Measurements from ENCODE around the gene RBMS1.
A peak's percentile ranks its signal among the peaks of the same experiment; 100 is the strongest.
"Not testable (repeated sequence)": the region's sequence is repeated elsewhere in the genome, so short reads cannot be mapped to it uniquely, and the experiment has no call there.

RBMS1 gene

DNA sequence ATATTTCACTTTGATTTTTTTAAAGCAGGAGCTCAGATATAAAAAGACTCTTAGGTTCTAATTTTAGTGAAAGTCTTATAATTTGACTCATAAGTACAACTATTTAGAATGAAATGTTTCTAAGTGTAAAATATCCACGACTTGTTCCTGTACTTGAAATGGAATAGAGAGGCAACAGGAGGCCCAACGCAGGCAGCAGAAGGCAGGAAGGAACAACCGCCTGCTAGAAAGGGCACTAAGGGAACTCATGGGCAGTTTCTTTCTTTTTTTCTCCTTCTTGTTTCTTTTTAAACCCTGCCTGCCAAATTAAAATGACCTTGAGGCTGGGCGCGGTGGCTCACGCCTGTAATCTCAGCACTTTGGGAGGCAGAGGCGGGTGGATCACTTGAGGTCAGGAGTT is 51.0 kb downstream of the RBMS1 start:
- H3K27ac ChIP-seq = no peak overlapping the region
- no peak for DNase-seq (ENCODE audit: low read depth, low spot score)

GRCh38 chr2:160440888-160441287 is 52.7 kb downstream of the RBMS1 start:
- no peak overlapping the region for H3K27ac ChIP-seq
- DNase-seq (ENCODE audit: low read depth, low spot score) = no peak

- DNase-seq (ENCODE audit: low read depth, low spot score); H3K27ac ChIP-seq: not testable (repeated sequence)
Observed at GRCh38 chr2:160439038-160439437, 54.6 kb downstream of the RBMS1 start.

- H3K27ac ChIP-seq = no peak overlapping the region
- no peak for DNase-seq (ENCODE audit: low read depth, low spot score)
Observed at GRCh38 chr2:160437273-160437672, 56.3 kb downstream of the RBMS1 start.

- DNase-seq (ENCODE audit: low read depth, low spot score) = no peak
- H3K27ac ChIP-seq = peak overlapping the region; percentile 87
Observed at GRCh38 chr2:160434254-160434948, 59.2 kb downstream of the RBMS1 start.

DNA sequence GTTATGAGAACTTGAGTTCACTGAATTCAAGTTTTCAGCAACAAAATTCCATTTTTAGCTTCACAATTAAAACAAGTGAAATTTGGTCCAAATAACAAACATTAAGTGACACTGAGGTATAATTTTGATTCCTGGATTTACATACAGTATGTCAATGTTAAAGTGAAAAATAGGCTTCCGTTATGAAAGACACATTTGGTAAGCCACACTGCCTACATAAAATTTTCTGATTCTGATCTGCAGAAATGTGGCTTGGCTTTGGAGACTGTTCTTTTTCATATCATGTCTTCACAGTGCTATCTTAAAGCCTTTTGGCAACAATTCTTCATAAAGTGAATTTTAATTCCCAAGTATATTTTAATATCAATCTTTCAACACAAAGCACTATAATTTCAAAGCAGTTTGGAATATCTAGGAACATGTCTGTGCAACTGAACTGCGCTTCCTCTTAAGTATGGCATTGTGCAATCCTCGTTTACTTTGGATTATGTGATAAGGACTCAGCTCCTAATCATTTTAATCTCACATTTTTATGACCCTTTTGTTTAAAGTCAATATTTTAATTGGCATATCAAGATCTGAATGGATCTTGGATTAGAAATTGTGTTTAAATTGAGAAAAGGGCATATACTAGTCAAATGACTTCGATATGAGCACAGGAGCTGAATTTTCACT is 60.0 kb downstream of the RBMS1 start:
- no peak for DNase-seq (ENCODE audit: low read depth, low spot score)
- H3K27ac ChIP-seq = peak overlapping the region; percentile 87

DNA sequence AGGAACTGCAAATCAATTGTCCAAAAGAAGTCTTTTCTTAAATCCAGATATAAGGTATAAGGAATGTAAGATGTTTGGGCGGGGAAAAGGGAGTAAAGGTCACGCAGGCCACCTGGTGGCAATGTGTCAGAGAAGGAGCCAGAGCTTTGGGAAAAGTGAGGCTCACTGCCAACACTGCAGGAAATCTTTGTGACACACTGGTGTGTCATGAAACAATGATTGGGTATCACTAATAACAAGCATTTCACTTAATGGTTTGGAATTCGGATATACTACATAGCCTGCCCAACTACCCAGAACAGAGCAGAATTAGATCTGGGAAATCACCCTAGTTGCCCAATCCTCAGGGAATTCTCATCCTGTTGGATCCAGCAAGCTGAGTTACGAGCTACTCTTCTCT is 61.0 kb downstream of the RBMS1 start:
- H3K27ac ChIP-seq = peak overlapping the region; percentile 87
- no peak for DNase-seq (ENCODE audit: low read depth, low spot score)

DNA sequence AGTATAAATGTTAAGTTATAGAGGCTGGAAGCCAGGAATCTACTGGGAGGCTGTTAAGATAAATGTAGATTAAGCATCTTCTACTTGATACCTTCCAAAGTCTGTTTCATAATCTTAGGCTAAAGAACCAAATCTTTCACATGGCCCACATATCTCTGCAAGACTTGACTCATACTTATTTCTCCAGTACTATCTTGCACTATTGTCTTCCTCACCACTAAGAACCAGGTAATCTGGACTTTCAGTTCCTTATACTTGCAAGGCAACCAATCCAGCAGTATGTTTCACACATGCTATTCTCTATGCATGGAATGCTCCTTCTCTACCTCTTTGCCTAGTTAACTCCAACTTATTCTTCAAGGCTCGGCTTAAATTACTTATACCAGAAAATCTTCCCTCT is 62.2 kb downstream of the RBMS1 start:
- H3K27ac ChIP-seq = peak overlapping the region; percentile 87
- DNase-seq (ENCODE audit: low read depth, low spot score) = no peak

GRCh38 chr2:160430001-160430344 is 63.6 kb downstream of the RBMS1 start:
- peak overlapping the region; percentile 32 for H3K27ac ChIP-seq
- DNase-seq (ENCODE audit: low read depth, low spot score) = no peak

GRCh38 chr2:160429248-160430000 is 64.2 kb downstream of the RBMS1 start:
- DNase-seq (ENCODE audit: low read depth, low spot score) = no peak
- H3K27ac ChIP-seq = peak overlapping the region; percentile 32

- no peak for DNase-seq (ENCODE audit: low read depth, low spot score)
- peak overlapping the region; percentile 25 for H3K27ac ChIP-seq
Observed at GRCh38 chr2:160428405-160428763, 65.2 kb downstream of the RBMS1 start.

DNA sequence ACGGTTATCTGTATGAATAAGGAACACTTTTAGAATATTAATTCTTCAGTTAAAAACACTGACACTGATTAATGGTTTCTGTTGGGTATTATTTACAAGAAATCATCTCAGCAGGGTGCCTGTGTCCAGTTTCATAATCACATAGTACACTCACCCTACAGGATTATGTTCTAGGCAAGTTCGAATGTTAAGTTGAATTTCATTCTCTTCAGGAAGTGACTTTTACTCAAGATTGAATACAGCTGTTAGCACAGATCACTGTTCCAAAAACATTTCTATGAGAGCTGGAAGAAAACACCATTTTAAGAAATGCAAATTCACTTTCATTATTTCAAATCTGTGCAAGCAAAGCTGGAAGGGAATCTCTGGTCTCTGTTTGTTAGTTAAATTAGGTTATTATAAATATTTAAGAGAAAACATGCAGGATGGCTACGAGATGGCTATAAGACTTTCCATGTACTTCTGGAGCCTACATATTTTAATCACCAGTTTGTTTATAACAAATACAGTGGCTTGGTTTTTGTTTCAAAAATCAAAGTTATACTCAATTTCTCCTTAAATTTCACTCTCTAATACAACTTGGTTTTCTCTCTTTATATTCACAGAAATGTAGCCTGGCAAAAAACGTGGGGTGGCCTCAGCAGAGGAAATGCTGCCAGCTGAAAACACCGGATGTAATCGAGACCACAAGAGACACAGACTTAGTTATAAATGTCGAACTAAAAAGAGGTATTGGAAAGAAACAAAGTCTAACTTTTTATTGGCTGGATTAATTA is 65.8 kb downstream of the RBMS1 start:
- peak overlapping the region; percentile 25 for H3K27ac ChIP-seq
- DNase-seq (ENCODE audit: low read depth, low spot score) = no peak

DNA sequence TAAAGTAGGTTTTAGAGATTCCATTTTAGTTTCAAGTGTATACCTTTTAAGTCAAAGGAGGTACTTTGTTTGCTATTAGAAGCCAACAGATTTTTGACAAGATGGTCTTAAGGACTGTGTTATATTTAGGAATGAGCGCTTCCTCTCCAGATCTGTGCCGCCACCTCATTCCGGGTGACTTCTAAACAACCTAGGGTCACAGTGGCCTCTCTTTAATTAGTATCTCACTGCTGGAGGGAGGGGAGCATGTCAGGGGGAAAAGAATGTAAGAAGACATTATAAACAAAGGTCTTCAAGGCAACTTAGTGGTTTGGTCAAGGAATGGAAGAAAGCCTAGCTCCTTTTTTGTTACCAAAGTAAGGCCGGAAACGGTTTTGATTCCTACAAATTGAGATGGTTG is 67.0 kb downstream of the RBMS1 start:
- H3K27ac ChIP-seq = no peak overlapping the region
- DNase-seq (ENCODE audit: low read depth, low spot score) = no peak

DNA sequence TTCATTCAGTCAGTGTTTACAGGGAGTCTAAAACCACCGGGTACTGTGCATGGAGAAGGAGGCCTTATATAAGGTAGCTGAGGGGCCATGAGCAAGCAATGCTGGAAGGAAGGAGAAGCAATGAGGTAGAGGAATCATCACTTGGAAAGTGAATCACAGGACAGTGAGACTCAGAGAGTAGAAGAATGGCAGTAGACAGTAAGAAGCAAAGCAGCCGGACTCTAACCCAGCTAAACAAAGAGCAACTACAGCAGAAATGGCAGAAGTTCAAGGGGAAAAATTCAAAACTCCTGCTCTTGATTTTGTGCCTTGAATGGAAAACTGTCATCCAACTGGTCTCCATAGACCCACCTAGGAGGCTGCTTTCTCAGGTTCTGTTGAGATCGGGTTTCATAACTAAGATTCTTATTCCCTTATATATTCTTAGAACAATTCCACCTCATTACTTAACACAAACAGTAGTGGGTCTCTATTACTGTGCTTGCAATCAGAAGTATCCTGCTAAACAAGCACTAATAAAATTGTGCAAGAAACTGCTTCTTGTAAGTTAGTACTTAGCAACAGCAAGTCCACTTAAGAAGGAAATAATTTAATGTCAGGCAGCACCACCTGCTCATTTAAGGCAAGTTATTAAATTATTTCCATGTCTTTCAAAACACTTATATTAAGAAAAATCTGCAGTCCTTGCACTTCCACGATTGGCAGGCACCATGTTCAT is 68.0 kb downstream of the RBMS1 start:
- DNase-seq (ENCODE audit: low read depth, low spot score) = no peak
- no peak overlapping the region for H3K27ac ChIP-seq

DNA sequence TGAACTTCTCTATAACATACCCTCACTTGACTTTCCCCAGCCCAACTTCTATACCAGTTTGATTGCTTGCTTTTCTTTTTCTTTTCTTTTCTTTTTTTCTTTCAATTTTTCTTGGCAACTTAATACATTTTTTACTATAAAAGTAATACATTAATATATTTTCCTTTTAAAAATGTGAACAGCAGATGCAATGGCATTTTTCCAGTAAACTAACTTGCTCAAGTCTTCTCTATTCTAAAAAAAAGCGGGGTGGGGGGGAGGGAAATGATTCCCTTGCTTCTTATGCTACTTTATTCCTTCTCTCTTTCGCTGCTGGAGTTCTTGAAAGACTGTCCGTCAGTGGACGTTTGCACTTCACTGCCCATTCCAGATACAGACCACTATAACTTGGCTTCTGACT is 70.5 kb downstream of the RBMS1 start:
- DNase-seq (ENCODE audit: low read depth, low spot score) = no peak
- no peak overlapping the region for H3K27ac ChIP-seq

DNA sequence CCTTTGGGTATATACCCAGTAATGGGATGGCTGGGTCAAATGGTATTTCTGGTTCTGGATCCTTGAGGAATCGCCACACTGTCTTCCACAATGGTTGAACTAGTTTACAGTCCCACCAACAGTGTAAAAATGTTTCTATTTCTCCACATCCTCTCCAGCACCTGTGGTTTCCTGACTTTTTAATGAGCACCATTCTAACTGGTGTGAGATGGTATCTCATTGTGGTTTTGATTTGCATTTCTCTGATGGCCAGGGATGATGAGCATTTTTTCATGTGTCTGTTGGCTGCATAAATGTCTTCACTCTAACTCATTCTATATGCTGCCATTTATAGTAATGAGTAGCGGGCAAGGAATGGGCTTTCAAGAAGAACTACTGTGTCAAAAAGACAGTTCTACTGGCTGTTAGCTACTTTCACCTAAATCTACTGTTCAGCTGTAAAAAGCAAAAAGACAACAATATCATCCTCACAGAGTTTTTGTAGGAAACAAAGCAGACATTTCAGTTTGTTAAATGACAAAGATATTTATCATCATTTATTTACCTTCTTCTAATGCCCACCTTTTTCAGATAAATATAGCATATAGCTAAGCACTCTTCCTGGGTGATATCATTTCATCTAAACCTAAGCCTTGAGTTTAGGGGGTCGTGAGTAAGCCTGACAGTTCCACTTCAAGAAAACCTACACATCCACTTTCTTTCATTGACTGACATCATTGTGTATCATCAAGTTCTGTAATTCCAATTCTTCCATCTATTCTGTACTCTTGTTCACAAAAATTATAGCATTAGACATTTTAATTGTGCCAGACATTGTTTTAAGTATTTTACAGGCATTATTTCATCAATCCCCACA is 71.7 kb downstream of the RBMS1 start:
- H3K27ac ChIP-seq; DNase-seq (ENCODE audit: low read depth, low spot score): not testable (repeated sequence)

DNA sequence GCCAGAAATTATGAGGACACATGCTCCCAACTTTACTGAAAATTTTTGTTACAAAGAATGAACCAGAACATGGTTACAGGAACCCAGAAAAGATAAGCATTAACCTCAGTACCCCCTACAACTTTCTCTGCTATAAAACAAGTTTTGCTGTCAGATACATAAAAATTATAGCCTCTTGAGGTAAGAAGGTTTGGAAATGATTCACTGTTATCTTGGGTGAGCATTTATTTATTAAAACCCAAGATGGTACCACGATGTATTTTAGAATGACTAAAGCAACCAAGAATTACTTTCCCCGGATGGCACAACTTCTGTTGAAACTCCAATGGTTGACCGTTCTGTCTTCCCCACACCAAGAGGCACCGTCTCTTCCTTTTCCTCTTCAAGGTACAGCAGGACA is 72.9 kb downstream of the RBMS1 start:
- no peak for DNase-seq (ENCODE audit: low read depth, low spot score)
- peak overlapping the region; percentile 72 for H3K27ac ChIP-seq

DNA sequence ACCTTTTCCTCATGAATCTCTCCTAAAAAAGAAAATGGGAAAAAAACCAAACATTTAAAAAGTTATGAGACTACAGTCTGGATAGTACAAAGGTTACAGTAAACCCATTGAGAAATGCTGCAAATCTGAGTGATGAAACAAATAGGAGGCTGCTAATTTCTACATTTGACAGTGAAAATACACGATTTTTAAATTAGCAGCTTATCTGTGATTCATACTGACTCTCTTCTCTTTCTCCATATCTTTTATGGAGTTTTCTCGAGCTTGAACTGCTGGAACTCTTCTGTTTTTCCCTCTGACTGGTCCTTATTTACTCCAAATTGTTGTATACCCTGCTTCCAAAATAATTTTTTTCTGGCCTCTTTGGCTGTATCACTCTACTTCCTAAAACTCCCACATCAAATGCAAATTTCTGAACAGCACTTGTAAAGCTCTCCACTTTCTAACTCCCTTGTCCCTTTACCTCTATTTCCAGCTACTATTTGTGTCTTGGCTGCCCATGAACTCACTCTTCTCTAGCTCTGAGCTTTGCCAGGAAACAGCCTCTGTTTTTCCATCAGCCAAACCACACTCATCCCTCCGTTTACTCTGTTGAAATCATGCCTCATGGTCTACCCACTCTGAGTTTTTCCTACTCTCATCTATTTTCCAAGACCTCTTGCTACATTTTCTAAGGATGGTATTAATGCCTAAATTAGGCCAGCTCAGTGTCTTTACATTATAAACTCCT is 73.7 kb downstream of the RBMS1 start:
- peak overlapping the region; percentile 72 for H3K27ac ChIP-seq
- no peak for DNase-seq (ENCODE audit: low read depth, low spot score)

DNA sequence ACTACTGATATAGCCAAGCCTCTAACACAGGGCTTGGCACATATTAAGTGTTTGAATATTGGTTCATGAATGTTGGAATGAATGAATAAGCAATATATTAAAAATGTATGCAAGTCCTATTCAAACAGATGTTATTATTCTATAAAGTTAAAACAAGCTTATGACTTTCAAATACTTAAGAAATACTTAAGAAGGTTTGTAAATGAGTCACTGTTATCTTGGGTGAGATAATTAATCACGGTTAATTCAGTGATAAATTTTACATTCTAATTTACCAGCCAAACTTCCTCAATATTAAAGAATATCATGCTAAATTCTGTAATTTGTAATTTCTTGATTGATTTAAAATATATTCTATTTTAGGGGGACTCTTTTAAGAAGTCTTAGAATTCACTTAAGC is 74.8 kb downstream of the RBMS1 start:
- H3K27ac ChIP-seq = peak overlapping the region; percentile 72
- no peak for DNase-seq (ENCODE audit: low read depth, low spot score)

All from epithelial cell of prostate (primary cell).